Neural progenitor cell (in vitro differentiated cells): ENCODE data around the gene CHTF8. TPM values are rescaled to one million over a fixed set of nuclear protein-coding genes. Genes with fewer than 3 reads are reported as not detected.

ENCODE experiments used
- DNase-seq: peaks from one replicate; pipeline ENCODE4 v3.0.0-alpha.2; 2016; ENCODE audit warnings: low spot score
- H2AFZ ChIP-seq: fragments of 200-600 bp; sonication (generic); replicated peaks from 2 replicates; pipeline ENCODE4 v1.6.1; 2016; ENCODE audit warnings: antibody characterized with exemption
- H3F3A ChIP-seq: fragments of 200-600 bp; sonication (generic); 2 replicates; pipeline ENCODE4 v1.6.1; 2016; ENCODE audit warnings: antibody characterized with exemption, low read depth
- H3K27ac ChIP-seq: fragments of 200-600 bp; sonication (generic); 2 replicates; pipeline ENCODE4 v1.5.1; 2016; ENCODE audit warnings: mild to moderate bottlenecking
- H3K27me3 ChIP-seq: fragments of 200-600 bp; sonication (generic); 2 replicates; pipeline ENCODE4 v1.6.1; 2016; ENCODE audit warnings: mild to moderate bottlenecking, moderate library complexity
- H3K36me3 ChIP-seq: fragments of 200-600 bp; sonication (generic); 2 replicates; pipeline ENCODE4 v1.5.1; 2016
- H3K4me1 ChIP-seq: fragments of 200-600 bp; sonication (generic); 2 replicates; pipeline ENCODE4 v1.6.1; 2016; ENCODE audit warnings: mixed run types
- H3K4me2 ChIP-seq: fragments of 200-600 bp; sonication (generic); 2 replicates; pipeline ENCODE4 v1.6.1; 2016
- H3K4me3 ChIP-seq: fragments of 200-600 bp; sonication (generic); 2 replicates; pipeline ENCODE4 v1.5.1; 2016
- H3K79me2 ChIP-seq: fragments of 200-600 bp; sonication (generic); 2 replicates; pipeline ENCODE4 v1.6.1; 2016; ENCODE audit warnings: low read depth
- H3K9ac ChIP-seq: fragments of 200-600 bp; sonication (generic); 2 replicates; pipeline ENCODE4 v1.6.1; 2016
- H3K9me3 ChIP-seq: fragments of 200-600 bp; sonication (generic); 2 replicates; pipeline ENCODE4 v1.5.1; 2016; ENCODE audit warnings: low read depth
- H4K20me1 ChIP-seq: fragments of 200-600 bp; sonication (generic); 2 replicates; pipeline ENCODE4 v1.6.1; 2016; ENCODE audit warnings: low read depth
- H3K27ac Mint-ChIP-seq: 3 replicates; pipeline ENCODE4 v1.8.0; 2021; ENCODE audit warnings: mixed read lengths
- H3K27me3 Mint-ChIP-seq: 2 replicates; pipeline ENCODE4 v1.8.0; 2022; ENCODE audit warnings: low read depth, mild to moderate bottlenecking, inconsistent platforms, moderate library complexity, mixed read lengths; ENCODE audit not compliant: insufficient read depth
- H3K36me3 Mint-ChIP-seq: 3 replicates; pipeline ENCODE4 v1.8.0; 2021; ENCODE audit warnings: mixed read lengths
- H3K4me1 Mint-ChIP-seq: 3 replicates; pipeline ENCODE4 v1.8.0; 2021; ENCODE audit warnings: mixed read lengths
- H3K4me3 Mint-ChIP-seq: 3 replicates; pipeline ENCODE4 v1.8.0; 2021; ENCODE audit warnings: mild to moderate bottlenecking, moderate library complexity, mixed read lengths
- H3K9me3 Mint-ChIP-seq: 3 replicates; pipeline ENCODE4 v1.8.0; 2020; ENCODE audit warnings: mixed read lengths
- EZH2 ChIP-seq: fragments of 200-600 bp; sonication (generic); IDR thresholded peaks from 2 replicates; pipeline ENCODE4 v1.6.1; 2017; ENCODE audit warnings: antibody characterized with exemption, mild to moderate bottlenecking, moderate library complexity
- EZH2phosphoT487 ChIP-seq: fragments of 200-600 bp; sonication (generic); IDR thresholded peaks from 2 replicates; pipeline ENCODE4 v1.6.1; 2017; ENCODE audit warnings: antibody characterized with exemption
- total RNA-seq: library from RNA; depleted of rRNA; stranded (reverse); fragments of >200 nt; gene quantifications from 2 replicates; pipeline ENCODE4 v1.2.3, GENCODE V29; 2015; ENCODE audit warnings: low replicate concordance
- TF ChIP-seq, protein P1 (sequence below): fragments of 200-600 bp; sonication (generic); IDR thresholded peaks from 2 replicates; pipeline ENCODE4 v1.5.1; 2017; ENCODE audit warnings: antibody characterized with exemption, mild to moderate bottlenecking

Gene CHTF8
- total RNA-seq, 1 donor from 2014 or later: 99.8 TPM

DNA sequence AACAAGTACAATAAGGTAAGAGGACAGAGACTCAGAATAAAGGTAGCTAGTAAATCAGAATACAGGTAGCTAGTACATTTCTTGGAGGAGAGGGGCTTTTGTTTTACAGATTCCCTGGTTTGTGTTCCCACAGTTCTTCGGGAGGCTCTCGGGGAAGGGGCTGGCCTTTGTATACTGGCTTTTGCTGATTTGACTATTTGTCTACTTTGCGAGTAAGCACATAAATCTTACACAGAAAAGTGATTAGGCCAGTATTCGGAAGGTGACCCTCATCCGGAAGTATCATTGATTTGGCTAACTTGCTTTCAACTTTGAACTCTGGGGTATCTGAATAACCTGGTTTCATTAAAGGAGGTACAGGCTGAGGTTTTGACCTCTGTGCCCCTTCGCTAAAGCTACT is 33.2 kb upstream of the CHTF8 start:
- no peak for DNase-seq
- Histone ChIP-seq H3F3A (no peaks in the 10 kb centered on the region), H3K4me1 (no peaks in the 10 kb centered on the region), H3K27me3 (no peaks in the 10 kb centered on the region), H4K20me1 (no peaks in the 10 kb centered on the region), H3K9ac (no peak overlapping the region), H3K4me3 (no peak overlapping the region), H3K79me2 (no peaks in the 10 kb centered on the region), H3K27ac (no peak overlapping the region), H2AFZ (no peak overlapping the region), H3K4me2 (no peak overlapping the region), H3K9me3 (no peaks in the 10 kb centered on the region), H3K36me3 (peaks cover 12% of the 10 kb centered on the region)
- H3K4me3 Mint-ChIP-seq: no peak overlapping the region
- H3K27me3 Mint-ChIP-seq: no peaks in the 10 kb centered on the region
- H3K36me3 Mint-ChIP-seq: peaks cover 37% of the 10 kb centered on the region
- H3K4me1 Mint-ChIP-seq: no peaks in the 10 kb centered on the region
- H3K27ac Mint-ChIP-seq: no peak overlapping the region
- no peaks in the 10 kb centered on the region for H3K9me3 Mint-ChIP-seq
- TF ChIP-seq, protein P1, sequence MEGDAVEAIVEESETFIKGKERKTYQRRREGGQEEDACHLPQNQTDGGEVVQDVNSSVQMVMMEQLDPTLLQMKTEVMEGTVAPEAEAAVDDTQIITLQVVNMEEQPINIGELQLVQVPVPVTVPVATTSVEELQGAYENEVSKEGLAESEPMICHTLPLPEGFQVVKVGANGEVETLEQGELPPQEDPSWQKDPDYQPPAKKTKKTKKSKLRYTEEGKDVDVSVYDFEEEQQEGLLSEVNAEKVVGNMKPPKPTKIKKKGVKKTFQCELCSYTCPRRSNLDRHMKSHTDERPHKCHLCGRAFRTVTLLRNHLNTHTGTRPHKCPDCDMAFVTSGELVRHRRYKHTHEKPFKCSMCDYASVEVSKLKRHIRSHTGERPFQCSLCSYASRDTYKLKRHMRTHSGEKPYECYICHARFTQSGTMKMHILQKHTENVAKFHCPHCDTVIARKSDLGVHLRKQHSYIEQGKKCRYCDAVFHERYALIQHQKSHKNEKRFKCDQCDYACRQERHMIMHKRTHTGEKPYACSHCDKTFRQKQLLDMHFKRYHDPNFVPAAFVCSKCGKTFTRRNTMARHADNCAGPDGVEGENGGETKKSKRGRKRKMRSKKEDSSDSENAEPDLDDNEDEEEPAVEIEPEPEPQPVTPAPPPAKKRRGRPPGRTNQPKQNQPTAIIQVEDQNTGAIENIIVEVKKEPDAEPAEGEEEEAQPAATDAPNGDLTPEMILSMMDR: no peak
- TF ChIP-seq EZH2phosphoT487 (no peak), EZH2 (no peak)

DNA sequence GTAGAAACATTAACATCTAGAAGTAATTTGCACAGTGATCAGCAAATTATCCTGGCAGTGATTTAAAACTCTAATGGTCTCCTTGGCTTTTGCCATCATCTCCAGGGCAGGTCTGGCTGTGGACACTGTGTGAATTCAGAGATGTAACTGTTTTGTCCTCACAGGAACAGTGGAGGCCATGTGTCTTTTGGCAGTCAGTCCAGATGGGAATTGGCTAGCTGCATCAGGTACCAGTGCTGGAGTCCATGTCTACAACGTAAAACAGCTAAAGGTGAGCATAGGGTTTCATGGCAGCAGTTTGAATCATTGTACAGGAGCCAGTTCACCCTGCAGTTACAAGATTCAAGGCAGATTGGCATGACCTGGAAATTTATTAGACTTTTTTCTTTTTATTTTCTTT is 27.8 kb upstream of the CHTF8 start:
- no peaks in the 10 kb centered on the region for H3K9me3 ChIP-seq
- H3K27me3 ChIP-seq: no peaks in the 10 kb centered on the region
- Mint-ChIP-seq H3K4me3 (no peak overlapping the region), H3K27me3 (no peaks in the 10 kb centered on the region), H3K27ac (no peak overlapping the region), H3K4me1 (no peaks in the 10 kb centered on the region), H3K9me3 (no peaks in the 10 kb centered on the region), H3K36me3 (peaks cover 42% of the 10 kb centered on the region)
- peaks cover 8% of the 10 kb centered on the region for H3K36me3 ChIP-seq
- DNase-seq: no peak
- no peak overlapping the region for H3K27ac ChIP-seq
- no peak overlapping the region for H2AFZ ChIP-seq
- H3K79me2 ChIP-seq: no peaks in the 10 kb centered on the region
- no peak overlapping the region for H3K9ac ChIP-seq
- H3K4me1 ChIP-seq: no peaks in the 10 kb centered on the region
- H3K4me3 ChIP-seq: no peak overlapping the region
- H3K4me2 ChIP-seq: no peak overlapping the region
- H4K20me1 ChIP-seq: no peaks in the 10 kb centered on the region
- TF ChIP-seq, protein P1: no peak
- no peak for TF ChIP-seq EZH2
- no peak for TF ChIP-seq EZH2phosphoT487
- H3F3A ChIP-seq: no peaks in the 10 kb centered on the region

DNA sequence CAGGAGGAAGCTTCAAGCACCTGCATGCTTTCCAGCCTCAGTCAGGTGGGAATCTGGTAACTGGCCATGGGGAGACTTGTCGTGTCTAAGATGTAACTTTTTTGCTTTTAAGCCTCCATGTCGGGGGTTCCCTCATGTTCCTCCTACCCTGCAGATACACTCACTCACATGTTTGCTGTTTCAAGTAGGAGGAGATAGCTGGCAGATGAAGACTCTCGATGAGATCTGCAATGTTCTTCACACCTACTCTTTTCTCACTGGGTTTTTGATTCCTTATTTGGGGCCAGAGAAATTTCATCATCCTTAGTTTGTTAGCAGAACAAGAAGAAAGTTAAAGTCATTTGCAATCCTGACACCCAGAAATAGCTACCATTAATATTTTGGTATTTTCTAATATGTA is 24.8 kb upstream of the CHTF8 start:
- Histone ChIP-seq H3K79me2 (no peaks in the 10 kb centered on the region), H3K9me3 (no peaks in the 10 kb centered on the region), H3K27me3 (no peaks in the 10 kb centered on the region), H2AFZ (no peak overlapping the region), H3F3A (no peaks in the 10 kb centered on the region), H3K36me3 (peaks cover 20% of the 10 kb centered on the region), H4K20me1 (no peaks in the 10 kb centered on the region), H3K4me1 (no peaks in the 10 kb centered on the region), H3K4me2 (no peak overlapping the region), H3K9ac (no peak overlapping the region), H3K27ac (no peak overlapping the region), H3K4me3 (no peak overlapping the region)
- no peak overlapping the region for H3K27ac Mint-ChIP-seq
- no peak for DNase-seq
- TF ChIP-seq EZH2 (no peak), EZH2phosphoT487 (no peak)
- TF ChIP-seq, protein P1: no peak
- no peaks in the 10 kb centered on the region for H3K27me3 Mint-ChIP-seq
- no peaks in the 10 kb centered on the region for H3K9me3 Mint-ChIP-seq
- no peak overlapping the region for H3K4me3 Mint-ChIP-seq
- H3K36me3 Mint-ChIP-seq: peaks cover 39% of the 10 kb centered on the region
- no peaks in the 10 kb centered on the region for H3K4me1 Mint-ChIP-seq
